NB4 (cell line): ENCODE data around the gene NEK1.

Source experiments
- CTCF ChIP-seq: IDR thresholded peaks from one replicate; pipeline ENCODE4 v1.5.1; 2012; ENCODE audit warnings: low read depth, low read length
- MAX ChIP-seq: IDR thresholded peaks from 2 replicates; pipeline ENCODE4 v1.6.1; 2011; ENCODE audit warnings: low read depth, low read length
- MYC ChIP-seq: IDR thresholded peaks from 2 replicates; pipeline ENCODE4 v1.6.1; 2011; ENCODE audit warnings: low read depth, low read length
- POLR2A ChIP-seq: IDR thresholded peaks from 2 replicates; pipeline ENCODE4 v1.6.1; 2011; ENCODE audit warnings: mild to moderate bottlenecking; ENCODE audit not compliant: insufficient read length; ENCODE audit errors: extremely low read depth

- TF ChIP-seq POLR2A (no peak), CTCF (no peak), MAX (no peak), MYC (no peak)
Observed at GRCh38 chr4:169346840-169347239, 265.5 kb downstream of the NEK1 start.
